Measurements from ENCODE around the gene SMS. TPM values are rescaled to one million over a fixed set of nuclear protein-coding genes. Genes with fewer than 3 reads are reported as not detected.

Gene SMS
- total and polyA plus RNA-seq, 2 donors (not counting 1 experiment from before 2014, with no cell fraction given): 7.0 to 30.5 TPM

GRCh38 chrX:21970326-21970725 lies 29.8 kb downstream of the SMS start:
- no peak overlapping the region for H3K27ac Mint-ChIP-seq
- Histone ChIP-seq H3K27me3 (replicated peaks in 1 of 4; ENCODE audit: control extremely low read depth in 1 of 4, control insufficient read depth in 3 of 4, insufficient read depth in 4 of 4, low read length in 3 of 4) (no peaks in the 10 kb centered on the region), H3K4me3 (ENCODE audit: control extremely low read depth in 1 of 5, extremely low read depth in 1 of 5, insufficient read depth in 1 of 5, low read depth in 2 of 5, low read length in 4 of 5) (no peak overlapping the region), H2AFZ (ENCODE audit: insufficient read depth, low read depth, low read length, poor library complexity, severe bottlenecking) (no peak overlapping the region), H3K4me2 (replicated peaks; ENCODE audit: low read depth, low read length, poor library complexity, severe bottlenecking) (no peak overlapping the region), H3K36me3 (replicated peaks in 1 of 2; ENCODE audit: control extremely low read depth in 1 of 2, control insufficient read depth in 1 of 2, extremely low read depth in 1 of 2, insufficient read depth in 2 of 2, low read length in 1 of 2) (peaks cover 0 to 12% of the 10 kb centered on the region in 2 experiments), H3K79me2 (ENCODE audit: control insufficient read depth, insufficient read depth, low read length) (no peaks in the 10 kb centered on the region), H3K9ac (ENCODE audit: low read length) (no peak overlapping the region), H3K4me1 (ENCODE audit: control insufficient read depth in 2 of 2, insufficient read depth in 2 of 2, low read length in 2 of 2) (peaks cover 9 to 21% of the 10 kb centered on the region in 2 donors), H4K20me1 (ENCODE audit: control insufficient read depth, insufficient read depth, low read length, poor library complexity, severe bottlenecking) (no peaks in the 10 kb centered on the region), H3K27ac (ENCODE audit: low read length in 2 of 2) (no peak overlapping the region), H3K9me3 (ENCODE audit: control extremely low read depth in 1 of 3, control insufficient read depth in 2 of 3, insufficient read depth in 1 of 3, low read length in 2 of 3) (no peaks in the 10 kb centered on the region)
- ATAC-seq (ENCODE audit: low read depth): no peak
- H3K4me3 Mint-ChIP-seq: no peak overlapping the region
- intact Hi-C loops (cut with micrococcal nuclease): no loop called here
- DNase-seq: no peak
- no peaks in the 10 kb centered on the region for H3K9me3 Mint-ChIP-seq (ENCODE audit: insufficient read depth)
- POLR2A ChIA-PET: no interaction called here
- no CpG with 5 or more reads among the region's 4 CpGs for WGBS (ENCODE audit: insufficient coverage)
- no peaks in the 10 kb centered on the region for H3K27me3 Mint-ChIP-seq
- TF ChIP-seq EZH2 (IDR thresholded peaks at IDR 0.05; ENCODE audit: borderline replicate concordance, insufficient read depth, low read depth, low read length, poor library complexity, severe bottlenecking): no peak
- CTCF ChIA-PET: no interaction called here
- H3K4me1 Mint-ChIP-seq: peaks cover 27% of the 10 kb centered on the region

- Mint-ChIP-seq H3K27ac (no peak overlapping the region), H3K9me3 (ENCODE audit: insufficient read depth) (no peaks in the 10 kb centered on the region), H3K27me3 (no peaks in the 10 kb centered on the region), H3K4me1 (peaks cover 27% of the 10 kb centered on the region), H3K4me3 (no peak overlapping the region)
- H4K20me1 ChIP-seq (ENCODE audit: control insufficient read depth, insufficient read depth, low read length, poor library complexity, severe bottlenecking): no peaks in the 10 kb centered on the region
- no peak overlapping the region for H3K9ac ChIP-seq (ENCODE audit: low read length)
- H3K4me1 ChIP-seq (ENCODE audit: control insufficient read depth in 2 of 2, insufficient read depth in 2 of 2, low read length in 2 of 2): peaks cover 9 to 21% of the 10 kb centered on the region in 2 donors
- ATAC-seq (ENCODE audit: low read depth) (no peak), DNase-seq (no peak)
- WGBS (ENCODE audit: insufficient coverage): 100% methylated on average over 1 of the region's 5 CpGs
- ChIA-PET POLR2A (no interaction called here), CTCF (interaction anchor here (1.7 to 2.4 kb wide), 2 partner anchors 9 to 13 kb away, joined by 3 to 11 read pairs; no protein-coding TSS in a partner anchor)
- H3K79me2 ChIP-seq (ENCODE audit: control insufficient read depth, insufficient read depth, low read length): no peaks in the 10 kb centered on the region
- peaks cover 0 to 15% of the 10 kb centered on the region in 2 experiments for H3K36me3 ChIP-seq (replicated peaks in 1 of 2; ENCODE audit: control extremely low read depth in 1 of 2, control insufficient read depth in 1 of 2, extremely low read depth in 1 of 2, insufficient read depth in 2 of 2, low read length in 1 of 2)
- H2AFZ ChIP-seq (ENCODE audit: insufficient read depth, low read depth, low read length, poor library complexity, severe bottlenecking): no peak overlapping the region
- no peak overlapping the region for H3K4me2 ChIP-seq (replicated peaks; ENCODE audit: low read depth, low read length, poor library complexity, severe bottlenecking)
- intact Hi-C loops (cut with micrococcal nuclease): no loop called here
- H3K4me3 ChIP-seq (ENCODE audit: control extremely low read depth in 1 of 5, extremely low read depth in 1 of 5, insufficient read depth in 1 of 5, low read depth in 2 of 5, low read length in 4 of 5): no peak overlapping the region
- no peaks in the 10 kb centered on the region for H3K27me3 ChIP-seq (replicated peaks in 1 of 4; ENCODE audit: control extremely low read depth in 1 of 4, control insufficient read depth in 3 of 4, insufficient read depth in 4 of 4, low read length in 3 of 4)
- no peaks in the 10 kb centered on the region for H3K9me3 ChIP-seq (ENCODE audit: control extremely low read depth in 1 of 3, control insufficient read depth in 2 of 3, insufficient read depth in 1 of 3, low read length in 2 of 3)
- H3K27ac ChIP-seq (ENCODE audit: low read length in 2 of 2): no peak overlapping the region
- TF ChIP-seq CTCF (IDR thresholded peaks at IDR 0.05) (no peak), EZH2 (IDR thresholded peaks at IDR 0.05; ENCODE audit: borderline replicate concordance, insufficient read depth, low read depth, low read length, poor library complexity, severe bottlenecking) (no peak)
Observed at GRCh38 chrX:21972046-21972445, 31.5 kb downstream of the SMS start.

Measured in B cell (primary cell).